T-helper 22 cell (primary cell): ENCODE data around the gene POC1A.

Source experiments
- DNase-seq: peaks from one replicate; pipeline ENCODE4 v3.0.0-alpha.2; 2020; ENCODE audit warnings: low read depth

POC1A gene

GRCh38 chr3:52104684-52105640 lies 49.3 kb downstream of the POC1A start:
- DNase-seq, result no peak

- DNase-seq, result no peak
Observed at GRCh38 chr3:52102934-52103333, 51.3 kb downstream of the POC1A start.

GRCh38 chr3:52099001-52099401 lies 55.2 kb downstream of the POC1A start:
- DNase-seq, result no peak

- DNase-seq, result no peak
Observed at GRCh38 chr3:52097851-52098507, 56.2 kb downstream of the POC1A start.

GRCh38 chr3:52095990-52096775 lies 58.0 kb downstream of the POC1A start:
- DNase-seq, result no peak

GRCh38 chr3:52094571-52095485 lies 59.4 kb downstream of the POC1A start:
- DNase-seq, result no peak

- no peak for DNase-seq
Observed at GRCh38 chr3:52093756-52094545, 60.3 kb downstream of the POC1A start.

- DNase-seq, result no peak
Observed at GRCh38 chr3:52092891-52093290, 61.3 kb downstream of the POC1A start.

- DNase-seq, result no peak
Observed at GRCh38 chr3:52092271-52092660, 62.0 kb downstream of the POC1A start.

GRCh38 chr3:52091586-52092270 lies 62.5 kb downstream of the POC1A start:
- DNase-seq, result no peak

- no peak for DNase-seq
Observed at GRCh38 chr3:52090933-52091468, 63.2 kb downstream of the POC1A start.

GRCh38 chr3:52090131-52090932 lies 63.9 kb downstream of the POC1A start:
- DNase-seq, result no peak

- DNase-seq, result no peak
Observed at GRCh38 chr3:52089691-52090090, 64.5 kb downstream of the POC1A start.

- DNase-seq, result no peak
Observed at GRCh38 chr3:52088445-52089367, 65.5 kb downstream of the POC1A start.

- DNase-seq, result no peak
Observed at GRCh38 chr3:52087731-52088130, 66.5 kb downstream of the POC1A start.

- no peak for DNase-seq
Observed at GRCh38 chr3:52086976-52087663, 67.1 kb downstream of the POC1A start.

- DNase-seq, result no peak
Observed at GRCh38 chr3:52086461-52086860, 67.8 kb downstream of the POC1A start.
